DMS53 (cell line): ENCODE results near the gene ALOX15B.

Experiments used
- DNase-seq: peaks from one replicate; lab custom pipeline; 2025; lab: John Stamatoyannopoulos, UW

Gene ALOX15B

DNA sequence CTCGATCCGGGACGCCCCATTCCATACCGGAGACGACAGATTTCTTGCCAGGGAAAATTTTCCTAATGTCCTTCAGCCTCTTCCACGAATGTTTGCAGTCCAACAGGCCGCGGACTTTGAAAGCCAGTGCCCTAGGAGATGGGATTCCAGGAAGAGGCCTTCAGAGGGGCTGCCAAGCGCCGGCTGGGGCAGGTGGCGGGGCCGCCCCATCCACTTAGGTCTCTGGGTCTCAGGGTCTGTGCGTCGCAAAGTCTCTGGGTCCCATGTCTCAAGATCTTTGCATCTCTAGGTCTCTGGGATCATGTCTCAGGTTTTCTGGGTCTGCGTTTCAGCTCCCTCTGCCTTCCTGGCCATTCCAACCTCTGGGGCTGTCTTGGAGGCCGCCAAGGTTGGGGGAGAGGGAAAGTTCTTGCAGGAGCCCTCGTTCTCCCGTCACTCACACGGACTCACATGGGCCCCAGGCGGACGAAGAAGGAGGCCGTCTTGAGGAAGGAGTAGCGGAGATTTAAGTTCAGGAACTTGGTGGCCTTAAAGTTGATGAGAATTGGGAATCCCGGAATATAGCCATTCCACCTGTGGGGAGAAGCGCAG lies 41.4 kb downstream of the ALOX15B start:
- DNase-seq = peak; percentile 42

DNA sequence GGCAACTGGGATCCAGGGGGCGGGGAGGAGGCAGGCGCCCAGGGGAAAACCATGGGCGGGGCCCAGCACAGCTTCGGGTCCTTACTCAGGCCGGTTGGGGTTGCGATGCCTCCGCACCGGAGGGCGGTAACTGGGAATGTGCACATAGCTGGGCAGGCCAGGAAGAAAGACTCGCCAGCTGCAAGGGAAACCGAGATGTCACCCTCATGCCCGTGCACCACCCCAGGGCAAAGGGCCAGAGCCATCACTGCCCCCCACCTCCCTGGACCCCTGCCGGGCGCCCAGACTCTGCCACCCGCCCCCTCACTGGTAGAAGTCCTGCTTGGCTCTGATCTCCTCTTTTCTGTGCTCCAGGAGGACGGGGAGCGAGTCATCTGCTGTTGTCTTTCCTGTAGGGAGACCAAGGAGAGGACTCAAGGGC lies 42.0 kb downstream of the ALOX15B start:
- peak; percentile 34 for DNase-seq

DNA sequence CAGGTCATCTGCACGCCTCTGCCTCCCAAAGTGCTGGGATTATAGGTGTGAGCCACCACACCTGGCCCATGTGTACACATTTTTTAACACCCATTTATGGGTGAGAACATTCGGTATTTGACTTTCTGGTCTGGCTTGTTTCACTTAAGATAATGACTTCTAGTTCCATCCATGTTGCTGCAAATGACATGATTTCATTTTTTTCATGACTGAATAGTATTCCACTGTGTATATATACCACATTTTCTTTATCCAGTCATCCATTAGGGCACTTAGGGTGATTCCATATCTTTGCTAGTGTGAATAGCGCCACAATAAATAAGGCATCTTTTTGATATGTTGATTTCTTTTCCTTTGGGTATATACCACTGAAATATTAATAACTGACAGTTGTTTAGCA lies 43.0 kb downstream of the ALOX15B start:
- DNase-seq = no peak

DNA sequence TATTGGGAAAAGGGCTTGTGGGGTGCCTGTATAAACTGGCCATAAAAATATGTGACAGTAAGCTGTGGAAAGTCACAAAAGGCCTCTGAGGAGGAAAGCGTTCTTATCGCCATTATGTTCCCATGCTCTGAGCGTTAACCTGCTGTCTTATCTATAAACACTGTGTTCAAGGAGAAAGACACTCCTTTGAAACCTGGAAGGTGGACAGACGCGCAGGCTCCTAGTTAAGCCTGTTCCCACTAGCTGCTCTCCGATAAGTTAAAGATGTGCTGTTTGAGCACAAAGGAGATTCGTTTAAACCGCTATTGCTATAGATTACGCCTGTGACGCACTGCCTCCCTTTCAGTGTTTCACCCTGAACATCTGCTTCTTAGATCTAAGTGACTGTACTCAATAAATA lies 43.4 kb downstream of the ALOX15B start:
- no peak for DNase-seq

DNA sequence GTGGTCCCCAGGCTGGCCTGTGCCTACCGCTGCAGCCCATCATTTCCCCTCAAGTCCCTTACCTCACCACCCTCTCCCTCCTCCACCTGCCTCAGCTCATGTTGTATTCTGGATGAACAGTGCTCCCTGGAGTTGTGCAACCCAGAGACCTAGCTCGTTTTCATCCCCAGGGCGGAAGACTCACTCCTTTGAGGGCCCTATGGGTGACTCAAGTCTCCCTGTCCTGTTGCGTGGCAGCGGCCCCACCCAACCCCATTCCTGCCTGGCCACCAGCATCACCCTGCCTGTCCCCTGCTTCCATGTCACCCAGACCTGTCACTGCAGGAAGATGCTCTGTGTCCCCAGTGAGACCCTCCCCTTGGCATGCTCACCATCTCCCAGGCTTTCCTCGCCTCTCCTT lies 45.4 kb downstream of the ALOX15B start:
- no peak for DNase-seq

DNA sequence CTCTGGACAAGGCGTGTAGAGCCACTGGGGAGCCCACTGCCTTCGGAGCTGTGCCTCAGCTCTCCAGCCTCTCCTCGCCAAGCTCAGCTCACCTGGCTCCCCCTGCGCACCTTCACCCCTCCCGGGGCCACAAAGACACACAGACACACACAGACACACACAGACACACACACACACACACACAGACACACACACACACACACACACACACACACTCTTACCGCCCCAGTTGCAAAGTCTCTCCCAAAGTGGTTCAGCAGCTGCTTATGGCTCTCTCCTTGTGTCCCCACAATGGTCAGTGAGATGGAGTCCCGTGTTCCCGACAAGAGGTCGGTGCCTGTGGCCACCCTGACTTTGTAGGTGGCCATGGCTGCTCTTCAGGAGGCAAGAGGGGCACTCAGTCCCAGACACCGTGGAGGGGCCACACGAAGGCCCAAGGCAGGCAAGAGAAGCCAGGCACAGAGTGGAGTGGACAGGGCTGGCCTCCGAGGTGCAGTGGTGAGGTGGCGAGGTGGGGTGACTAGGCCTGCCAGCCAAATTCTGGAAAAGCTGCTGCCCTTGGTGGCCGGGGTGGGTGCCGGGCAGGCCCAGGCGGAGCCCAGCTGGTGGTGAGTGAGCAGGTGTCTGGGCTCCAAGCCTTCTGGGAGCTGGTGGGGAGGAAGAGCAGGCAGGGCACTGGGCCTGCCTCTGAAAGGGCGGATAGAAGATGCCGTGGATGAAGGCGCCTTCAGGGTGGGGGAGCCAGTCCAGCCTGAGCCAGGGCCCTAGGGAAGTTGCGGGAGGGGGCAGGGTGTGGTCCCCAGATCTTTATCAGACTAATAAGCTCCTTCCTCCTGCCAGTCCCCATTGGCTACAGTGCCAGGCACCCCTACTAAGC lies 48.5 kb downstream of the ALOX15B start, which contains the start of gene ALOX12B:
TSS of gene ALOX12B (minus strand) at position 642 of the 877 bp plus-strand sequence. CDS start at position 368, 274 bp downstream.
- DNase-seq = no peak

DNA sequence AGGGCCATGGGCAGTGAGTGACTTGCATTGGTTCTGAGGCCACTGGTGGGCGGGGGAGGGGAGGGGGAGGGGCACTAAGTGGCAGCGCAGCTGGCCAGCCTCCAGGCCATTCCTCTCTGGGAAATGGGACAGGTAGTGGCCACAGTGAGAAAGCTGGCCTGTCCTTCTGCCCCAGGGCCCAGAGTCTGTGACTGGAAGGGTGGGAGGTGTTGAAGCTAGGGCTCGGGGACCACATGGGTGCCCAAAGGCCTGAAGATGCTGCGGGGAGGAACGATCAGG lies 49.0 kb downstream of the ALOX15B start:
- no peak for DNase-seq

DNA sequence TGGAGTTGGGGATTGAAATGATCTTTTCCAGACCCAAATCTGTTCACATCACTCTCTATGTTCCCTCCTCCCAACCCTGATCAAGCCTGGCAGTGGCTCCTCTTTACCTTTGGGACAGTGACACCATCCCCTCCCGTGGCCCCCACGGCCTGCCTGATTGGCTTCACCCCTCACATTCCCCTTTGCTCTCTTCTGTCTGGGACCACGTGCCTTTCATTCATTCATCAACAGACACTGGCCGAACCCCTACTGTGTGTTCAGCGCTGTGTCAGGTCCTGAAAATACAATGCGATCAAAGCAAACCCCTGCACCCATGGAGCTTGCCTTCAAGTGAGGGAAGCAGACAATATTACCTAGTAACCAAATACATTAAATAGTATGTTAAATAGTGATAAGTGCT lies 50.9 kb downstream of the ALOX15B start:
- no peak for DNase-seq

DNA sequence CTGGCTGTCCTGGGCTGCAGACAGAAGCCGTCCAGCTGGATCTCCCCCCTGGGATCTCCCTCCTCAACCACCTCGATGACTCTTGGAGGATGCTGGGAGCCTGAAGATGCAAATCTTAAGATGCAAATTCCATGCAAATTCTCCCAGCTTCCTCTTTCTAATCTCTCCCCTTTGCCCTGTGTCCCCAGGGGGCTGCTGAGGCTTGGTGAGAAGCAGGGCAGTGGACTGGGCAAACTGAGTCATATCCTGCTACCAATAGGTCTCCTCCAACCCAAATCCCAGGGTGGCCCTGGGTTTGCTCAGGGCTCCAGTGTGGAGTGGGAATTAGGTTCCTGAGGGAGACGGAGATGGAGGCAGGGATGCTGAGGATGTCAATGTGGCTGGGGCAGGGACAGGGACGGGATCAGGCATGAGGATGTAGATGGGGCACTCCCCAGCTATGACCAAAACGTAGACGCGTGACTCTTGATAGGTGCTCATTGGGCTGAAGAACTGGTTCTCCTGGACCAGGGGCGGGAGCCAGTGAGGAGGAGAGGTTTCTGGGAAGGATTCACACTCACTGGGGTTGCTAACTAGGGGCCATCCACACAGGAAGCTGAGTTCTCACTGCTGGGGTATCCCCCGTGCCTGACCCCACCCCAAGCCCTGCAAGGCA lies 52.3 kb downstream of the ALOX15B start:
- no peak for DNase-seq

DNA sequence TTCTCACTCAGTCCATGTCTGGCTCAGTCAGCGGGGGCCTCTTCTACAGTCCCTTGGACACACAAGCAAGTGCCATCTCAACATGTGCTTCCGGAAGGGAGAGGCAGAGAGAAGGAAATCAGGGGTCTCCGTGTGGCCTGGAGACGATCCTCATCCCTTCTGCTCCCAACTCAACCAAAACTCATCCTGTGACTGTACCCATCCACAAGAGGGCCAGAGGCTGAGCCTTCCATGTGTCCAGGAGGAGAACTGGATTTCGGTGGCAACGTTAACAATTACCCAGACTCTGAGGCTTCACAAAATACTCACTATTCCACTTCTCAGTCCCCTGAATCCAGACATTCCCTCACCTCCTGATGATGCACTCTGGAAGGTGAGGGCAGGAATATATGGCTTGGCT lies 56.5 kb downstream of the ALOX15B start:
- DNase-seq = no peak

DNA sequence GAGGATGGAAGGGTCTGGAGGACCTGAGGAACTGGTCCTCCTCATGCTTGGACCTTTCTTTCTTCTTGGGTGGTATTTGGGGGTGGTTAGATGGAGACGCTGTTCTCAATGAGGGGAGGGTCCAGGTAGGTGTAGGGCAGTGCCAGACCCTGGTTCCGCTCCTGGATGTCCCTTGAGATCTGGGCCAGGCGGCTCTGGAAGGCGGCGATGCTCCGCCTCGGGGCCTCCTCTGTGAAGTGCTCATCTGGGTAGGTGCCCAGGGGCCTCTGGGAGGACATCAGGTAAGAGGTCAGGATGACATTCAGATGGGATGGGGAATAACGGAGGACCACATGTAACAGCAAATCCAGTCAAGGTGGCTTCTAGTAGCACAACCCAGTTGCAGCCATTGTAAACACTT lies 57.7 kb downstream of the ALOX15B start:
- DNase-seq = no peak
